Measurements from ENCODE around the gene SMIM8. TPM values are rescaled to one million over a fixed set of nuclear protein-coding genes. Genes with fewer than 3 reads are reported as not detected.

SMIM8 gene
- total RNA-seq, 1 donor from 2014 or later, result 5.5 TPM

DNA sequence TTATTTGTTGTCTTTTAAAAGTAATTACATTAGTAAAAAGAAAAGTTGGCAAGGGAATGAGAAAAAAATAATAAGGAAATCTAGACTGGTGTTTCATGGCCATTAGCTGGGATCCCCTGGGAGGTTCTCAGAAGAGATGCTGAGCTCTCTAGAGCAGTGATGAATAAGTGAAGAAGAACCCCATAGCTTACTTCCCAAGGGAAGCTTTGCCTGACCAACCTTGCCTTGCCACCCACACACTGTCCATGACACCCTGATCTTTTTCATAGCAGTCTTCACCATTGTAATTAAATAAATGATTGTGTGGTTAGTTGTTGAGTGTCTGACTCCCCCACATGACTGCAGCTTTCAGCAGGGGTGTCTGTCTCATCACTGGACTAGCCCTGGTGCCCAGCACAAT is 28.1 kb downstream of the SMIM8 start:
- Mint-ChIP-seq H3K4me1 (ENCODE audit: low read depth) (no peaks in the 10 kb centered on the region), H3K27ac (ENCODE audit: unreplicated experiment) (no peak overlapping the region), H3K36me3 (ENCODE audit: low read depth) (peaks cover 5% of the 10 kb centered on the region), H3K9me3 (ENCODE audit: low read depth) (no peaks in the 10 kb centered on the region), H3K4me3 (ENCODE audit: unreplicated experiment) (no peak overlapping the region), H3K27me3 (ENCODE audit: low read depth) (no peaks in the 10 kb centered on the region)
- DNase-seq (ENCODE audit: low spot score), result no peak
- TF ChIP-seq, protein P1, sequence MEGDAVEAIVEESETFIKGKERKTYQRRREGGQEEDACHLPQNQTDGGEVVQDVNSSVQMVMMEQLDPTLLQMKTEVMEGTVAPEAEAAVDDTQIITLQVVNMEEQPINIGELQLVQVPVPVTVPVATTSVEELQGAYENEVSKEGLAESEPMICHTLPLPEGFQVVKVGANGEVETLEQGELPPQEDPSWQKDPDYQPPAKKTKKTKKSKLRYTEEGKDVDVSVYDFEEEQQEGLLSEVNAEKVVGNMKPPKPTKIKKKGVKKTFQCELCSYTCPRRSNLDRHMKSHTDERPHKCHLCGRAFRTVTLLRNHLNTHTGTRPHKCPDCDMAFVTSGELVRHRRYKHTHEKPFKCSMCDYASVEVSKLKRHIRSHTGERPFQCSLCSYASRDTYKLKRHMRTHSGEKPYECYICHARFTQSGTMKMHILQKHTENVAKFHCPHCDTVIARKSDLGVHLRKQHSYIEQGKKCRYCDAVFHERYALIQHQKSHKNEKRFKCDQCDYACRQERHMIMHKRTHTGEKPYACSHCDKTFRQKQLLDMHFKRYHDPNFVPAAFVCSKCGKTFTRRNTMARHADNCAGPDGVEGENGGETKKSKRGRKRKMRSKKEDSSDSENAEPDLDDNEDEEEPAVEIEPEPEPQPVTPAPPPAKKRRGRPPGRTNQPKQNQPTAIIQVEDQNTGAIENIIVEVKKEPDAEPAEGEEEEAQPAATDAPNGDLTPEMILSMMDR (IDR thresholded peaks at IDR 0.05), result no peak

DNA sequence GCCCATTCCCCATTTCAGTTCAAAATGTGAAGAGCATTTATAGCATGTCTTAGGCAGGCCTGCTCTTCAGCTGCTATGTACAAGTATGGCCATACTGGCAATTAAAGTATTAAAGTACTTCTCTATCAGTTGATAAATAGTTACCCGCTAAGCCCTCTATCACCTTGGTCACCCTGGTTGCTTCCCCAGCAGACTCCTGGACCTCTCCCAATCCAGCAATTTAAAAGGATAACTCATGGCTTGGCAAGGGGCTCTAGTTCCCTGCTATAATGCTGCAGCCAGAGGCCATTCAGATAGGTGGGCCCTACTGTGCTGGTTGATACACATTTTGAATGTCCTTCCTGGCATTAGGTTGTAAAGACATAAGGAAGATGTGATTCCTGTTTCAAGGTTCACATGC is 29.2 kb downstream of the SMIM8 start:
- H3K36me3 Mint-ChIP-seq (ENCODE audit: low read depth), result peaks cover 4% of the 10 kb centered on the region
- no peaks in the 10 kb centered on the region for H3K9me3 Mint-ChIP-seq (ENCODE audit: low read depth)
- H3K27me3 Mint-ChIP-seq (ENCODE audit: low read depth), result no peaks in the 10 kb centered on the region
- TF ChIP-seq, protein P1 (IDR thresholded peaks at IDR 0.05), result no peak
- DNase-seq (ENCODE audit: low spot score), result no peak
- H3K27ac Mint-ChIP-seq (ENCODE audit: unreplicated experiment), result no peak overlapping the region
- no peak overlapping the region for H3K4me3 Mint-ChIP-seq (ENCODE audit: unreplicated experiment)
- no peaks in the 10 kb centered on the region for H3K4me1 Mint-ChIP-seq (ENCODE audit: low read depth)

DNA sequence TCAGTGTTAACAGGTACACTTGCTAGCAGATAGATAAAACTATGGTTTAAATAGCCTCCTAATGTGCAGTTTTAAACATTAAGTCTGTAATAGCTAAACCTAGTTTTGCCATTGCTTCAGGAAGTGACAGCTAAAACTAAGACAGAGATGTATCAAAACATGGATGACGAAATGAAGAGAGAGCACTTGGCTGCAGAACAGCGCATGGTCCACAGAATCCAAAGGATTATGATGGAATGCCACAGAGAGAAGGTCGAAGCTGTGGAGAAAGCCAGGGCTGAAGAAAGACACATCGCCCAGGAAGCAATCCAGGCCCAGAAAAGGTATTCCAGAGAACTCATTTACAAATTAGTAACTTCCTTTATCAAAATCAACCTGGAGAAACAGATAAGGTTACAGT is 33.8 kb downstream of the SMIM8 start:
- TF ChIP-seq, protein P1 (IDR thresholded peaks at IDR 0.05), result no peak
- no peak overlapping the region for H3K4me3 Mint-ChIP-seq (ENCODE audit: unreplicated experiment)
- H3K36me3 Mint-ChIP-seq (ENCODE audit: low read depth), result peaks cover 2% of the 10 kb centered on the region
- H3K27ac Mint-ChIP-seq (ENCODE audit: unreplicated experiment), result no peak overlapping the region
- no peaks in the 10 kb centered on the region for H3K9me3 Mint-ChIP-seq (ENCODE audit: low read depth)
- no peak for DNase-seq (ENCODE audit: low spot score)
- no peaks in the 10 kb centered on the region for H3K27me3 Mint-ChIP-seq (ENCODE audit: low read depth)
- peaks cover 7% of the 10 kb centered on the region for H3K4me1 Mint-ChIP-seq (ENCODE audit: low read depth)

DNA sequence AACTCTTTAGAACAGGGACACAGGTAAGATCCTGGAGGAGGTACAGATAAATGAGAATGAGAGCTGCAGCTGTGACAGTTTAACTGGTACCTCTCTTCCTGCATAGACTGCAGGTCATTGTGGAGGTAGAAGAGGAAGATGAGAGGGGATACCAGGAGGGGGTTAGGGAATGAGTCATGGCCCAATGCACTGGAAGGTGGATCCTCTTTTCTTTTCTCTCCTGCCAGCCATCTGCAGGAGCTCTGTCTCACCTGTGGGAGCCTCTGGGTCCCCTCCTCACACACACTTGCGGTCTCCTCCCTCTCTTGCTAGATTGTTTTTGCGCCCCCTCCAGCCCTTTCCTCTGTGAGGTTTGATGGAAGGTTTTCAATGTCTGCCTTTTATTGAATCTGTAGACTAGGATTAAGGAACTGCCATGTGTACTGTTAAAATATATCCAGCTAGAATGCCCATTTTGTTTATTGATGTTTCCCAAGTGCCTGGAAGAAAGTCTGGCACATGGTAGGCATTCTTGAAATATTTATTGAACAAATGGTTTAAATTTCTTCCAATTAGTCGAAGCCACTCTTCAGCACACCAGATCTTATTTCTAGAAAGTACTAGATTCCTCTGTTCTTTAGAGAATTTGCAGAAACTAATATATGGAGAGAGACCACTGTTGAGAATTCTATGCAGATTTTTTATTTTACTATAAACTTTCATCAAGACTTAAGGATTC is 35.2 kb downstream of the SMIM8 start:
- Mint-ChIP-seq H3K36me3 (ENCODE audit: low read depth) (peaks cover 2% of the 10 kb centered on the region), H3K27me3 (ENCODE audit: low read depth) (no peaks in the 10 kb centered on the region), H3K4me1 (ENCODE audit: low read depth) (peaks cover 7% of the 10 kb centered on the region), H3K4me3 (ENCODE audit: unreplicated experiment) (no peak overlapping the region), H3K27ac (ENCODE audit: unreplicated experiment) (no peak overlapping the region), H3K9me3 (ENCODE audit: low read depth) (no peaks in the 10 kb centered on the region)
- no peak for DNase-seq (ENCODE audit: low spot score)
- TF ChIP-seq, protein P1 (IDR thresholded peaks at IDR 0.05), result no peak

DNA sequence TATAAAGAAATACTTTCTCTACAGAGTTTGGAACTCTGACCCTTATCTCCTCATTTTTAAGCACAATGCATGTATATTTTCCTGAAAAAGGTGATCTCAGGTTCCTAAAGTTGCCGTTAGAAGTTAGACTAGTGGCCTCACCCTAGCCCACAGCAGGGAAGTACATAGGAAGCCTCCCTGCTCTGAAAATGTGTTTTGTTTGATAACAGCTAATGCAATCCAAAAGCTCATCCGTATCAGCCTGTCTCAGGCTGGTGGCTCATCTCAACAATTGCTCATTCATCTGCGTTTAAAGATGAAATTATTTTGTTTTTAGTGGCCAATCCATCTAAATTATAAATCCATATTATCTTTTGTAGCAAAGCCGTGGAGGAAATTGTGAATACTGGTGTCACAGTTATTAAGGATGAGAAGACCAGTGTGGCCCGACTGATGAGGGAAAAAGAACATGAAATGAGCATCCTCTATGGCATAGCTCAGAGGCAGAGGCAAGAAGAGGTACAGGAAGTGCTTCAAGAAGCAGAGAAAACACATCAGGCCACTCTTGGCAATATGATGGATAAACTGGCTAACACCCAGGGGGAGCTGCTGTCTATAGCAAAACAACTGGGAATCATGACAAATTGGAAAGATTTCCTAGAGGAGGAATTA is 42.3 kb downstream of the SMIM8 start:
- TF ChIP-seq, protein P1 (IDR thresholded peaks at IDR 0.05), result no peak
- Mint-ChIP-seq H3K27ac (ENCODE audit: unreplicated experiment) (no peak overlapping the region), H3K4me1 (ENCODE audit: low read depth) (no peaks in the 10 kb centered on the region), H3K36me3 (ENCODE audit: low read depth) (peaks cover 5% of the 10 kb centered on the region), H3K4me3 (ENCODE audit: unreplicated experiment) (no peak overlapping the region), H3K27me3 (ENCODE audit: low read depth) (no peaks in the 10 kb centered on the region), H3K9me3 (ENCODE audit: low read depth) (peaks cover 10% of the 10 kb centered on the region)
- no peak for DNase-seq (ENCODE audit: low spot score)
